Lung (tissue), 12 donors: ENCODE results near the gene MAP2K5. TPM values are rescaled to one million over a fixed set of nuclear protein-coding genes. Genes with fewer than 3 reads are reported as not detected.

Experiments used
- ATAC-seq: fragments of 200-7000 bp; cut with Tn5 transposase; one replicate; pipeline ENCODE4 v1.9.1; 2020; ENCODE audit warnings: moderate number of reproducible peaks; ENCODE audit not compliant: insufficient read depth, low FRiP score
- DNase-seq, 3 donors: peaks; one replicate each; pipeline ENCODE4 v3.0.0-alpha.2; 2013 to 2017
- H3K27ac ChIP-seq, 2 donors: one replicate each; pipeline ENCODE4 v1.5.1; 2013; ENCODE audit warnings: mild to moderate bottlenecking in 2 of 2, moderate library complexity in 2 of 2, control low read depth in 1 of 2, inconsistent platforms in 1 of 2, low read depth in 1 of 2, low read length in 1 of 2
- H3K27me3 ChIP-seq, 3 donors: one replicate each; pipeline ENCODE4 v1.5.1; 2013; ENCODE audit warnings: low read length in 2 of 3; ENCODE audit not compliant: control insufficient read depth in 3 of 3, insufficient read depth in 3 of 3
- H3K36me3 ChIP-seq, 4 donors: one replicate each; pipeline ENCODE4 v1.5.1; 2013; ENCODE audit warnings: low read length in 4 of 4, mild to moderate bottlenecking in 1 of 4, moderate library complexity in 1 of 4; ENCODE audit not compliant: control insufficient read depth in 4 of 4, insufficient read depth in 4 of 4
- H3K4me1 ChIP-seq, 5 donors: one replicate each; pipeline ENCODE4 v1.5.1; 2013; ENCODE audit warnings: low read length in 5 of 5, mild to moderate bottlenecking in 2 of 5, moderate library complexity in 1 of 5; ENCODE audit not compliant: control insufficient read depth in 5 of 5, insufficient read depth in 5 of 5
- H3K4me3 ChIP-seq: one replicate; pipeline ENCODE4 v1.5.1; 2013; ENCODE audit warnings: mild to moderate bottlenecking, control low read depth, moderate library complexity
- H3K9ac ChIP-seq, 2 donors: one replicate each; pipeline ENCODE4 v1.5.1; 2013; ENCODE audit warnings: low read length in 2 of 2, control low read depth in 1 of 2; ENCODE audit not compliant: insufficient read depth in 1 of 2
- H3K9me3 ChIP-seq, 4 donors: one replicate each; pipeline ENCODE4 v1.5.1; 2013; ENCODE audit warnings: low read length in 3 of 4, mild to moderate bottlenecking in 1 of 4, moderate library complexity in 1 of 4; ENCODE audit not compliant: control insufficient read depth in 4 of 4, insufficient read depth in 3 of 4
- WGBS, 2 donors: extraction: QIAGEN DNeasy Blood & Tissue Kit; methylation state at CpG; one replicate each; pipeline ENCODE4 v1.1.7; 2013; 5-methylcytosine and 5-hydroxymethylcytosine counted together
- polyA plus RNA-seq, 2 donors: library from polyadenylated mRNA; stranded (reverse); fragments of 200-250 nt; gene quantifications; one replicate each; pipeline ENCODE4 v1.2.1, GENCODE V29; 2013
- total RNA-seq, 2 donors: library from RNA; depleted of rRNA in 1 of 2; stranded (reverse); fragments of >200 nt in 1 of 2; gene quantifications; one replicate each; pipeline ENCODE4 v1.2.1, GENCODE V29; 2014 to 2021
- TF ChIP-seq, protein P1 (sequence below): IDR thresholded peaks from 2 replicates; pipeline ENCODE4 v1.5.1; 2012; ENCODE audit warnings: mild to moderate bottlenecking; ENCODE audit errors: control extremely low read depth, extremely low read depth
- donor health status: control.
- donor health status: control.
- donor health status: Bipolar disorder and iron deficiency.
- donor health status: healthy.
- donor health status: DM: yes; HTN: yes; CAD: no.

The MAP2K5 gene
- total and polyA plus RNA-seq, 4 donors: 6.3 to 19.1 (median 12.4) TPM

DNA sequence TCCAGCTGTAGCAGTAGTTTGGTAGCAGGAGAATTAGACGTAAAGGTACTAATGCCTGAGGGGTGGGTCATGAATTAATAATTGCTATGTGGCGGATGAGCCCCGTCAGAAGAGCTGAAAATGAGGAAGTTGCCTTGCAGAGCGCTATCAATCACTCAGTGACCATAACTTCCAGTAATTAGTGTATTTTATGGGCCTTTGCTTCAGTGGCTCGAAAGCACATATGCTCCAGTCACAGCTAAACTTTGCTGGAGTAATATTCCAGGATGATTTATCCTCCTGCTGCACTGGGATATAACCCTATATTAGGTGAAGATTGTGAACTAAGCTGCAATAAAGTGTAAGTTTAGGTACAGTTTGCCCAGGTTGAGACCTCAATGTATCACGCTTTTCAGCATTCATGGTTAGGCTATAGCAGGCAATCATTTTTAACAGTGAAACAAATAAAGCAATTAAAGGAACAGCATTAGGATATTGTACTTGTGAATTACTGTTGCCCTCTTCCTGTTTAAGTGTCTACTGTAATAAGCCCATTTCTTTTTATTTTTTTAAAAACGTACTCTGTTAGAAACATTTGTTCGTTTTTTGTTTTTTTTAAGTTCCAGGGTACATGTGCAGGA, 178.2 kb downstream of the MAP2K5 start:
- DNase-seq: no peak
- Histone ChIP-seq H3K27me3 (no peaks in the 10 kb centered on the region), H3K27ac (no peak overlapping the region), H3K9me3 (no peaks in the 10 kb centered on the region), H3K9ac (no peak overlapping the region), H3K4me1 (no peaks in the 10 kb centered on the region), H3K36me3 (peaks cover 0 to 1% (median 0%) of the 10 kb centered on the region in 4 donors), H3K4me3 (no peak overlapping the region)
- ATAC-seq: no peak
- WGBS, 2 donors: 49 to 75% methylated on average over 8 of the region's 8 CpGs
- TF ChIP-seq, protein P1, sequence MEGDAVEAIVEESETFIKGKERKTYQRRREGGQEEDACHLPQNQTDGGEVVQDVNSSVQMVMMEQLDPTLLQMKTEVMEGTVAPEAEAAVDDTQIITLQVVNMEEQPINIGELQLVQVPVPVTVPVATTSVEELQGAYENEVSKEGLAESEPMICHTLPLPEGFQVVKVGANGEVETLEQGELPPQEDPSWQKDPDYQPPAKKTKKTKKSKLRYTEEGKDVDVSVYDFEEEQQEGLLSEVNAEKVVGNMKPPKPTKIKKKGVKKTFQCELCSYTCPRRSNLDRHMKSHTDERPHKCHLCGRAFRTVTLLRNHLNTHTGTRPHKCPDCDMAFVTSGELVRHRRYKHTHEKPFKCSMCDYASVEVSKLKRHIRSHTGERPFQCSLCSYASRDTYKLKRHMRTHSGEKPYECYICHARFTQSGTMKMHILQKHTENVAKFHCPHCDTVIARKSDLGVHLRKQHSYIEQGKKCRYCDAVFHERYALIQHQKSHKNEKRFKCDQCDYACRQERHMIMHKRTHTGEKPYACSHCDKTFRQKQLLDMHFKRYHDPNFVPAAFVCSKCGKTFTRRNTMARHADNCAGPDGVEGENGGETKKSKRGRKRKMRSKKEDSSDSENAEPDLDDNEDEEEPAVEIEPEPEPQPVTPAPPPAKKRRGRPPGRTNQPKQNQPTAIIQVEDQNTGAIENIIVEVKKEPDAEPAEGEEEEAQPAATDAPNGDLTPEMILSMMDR: no peak

DNA sequence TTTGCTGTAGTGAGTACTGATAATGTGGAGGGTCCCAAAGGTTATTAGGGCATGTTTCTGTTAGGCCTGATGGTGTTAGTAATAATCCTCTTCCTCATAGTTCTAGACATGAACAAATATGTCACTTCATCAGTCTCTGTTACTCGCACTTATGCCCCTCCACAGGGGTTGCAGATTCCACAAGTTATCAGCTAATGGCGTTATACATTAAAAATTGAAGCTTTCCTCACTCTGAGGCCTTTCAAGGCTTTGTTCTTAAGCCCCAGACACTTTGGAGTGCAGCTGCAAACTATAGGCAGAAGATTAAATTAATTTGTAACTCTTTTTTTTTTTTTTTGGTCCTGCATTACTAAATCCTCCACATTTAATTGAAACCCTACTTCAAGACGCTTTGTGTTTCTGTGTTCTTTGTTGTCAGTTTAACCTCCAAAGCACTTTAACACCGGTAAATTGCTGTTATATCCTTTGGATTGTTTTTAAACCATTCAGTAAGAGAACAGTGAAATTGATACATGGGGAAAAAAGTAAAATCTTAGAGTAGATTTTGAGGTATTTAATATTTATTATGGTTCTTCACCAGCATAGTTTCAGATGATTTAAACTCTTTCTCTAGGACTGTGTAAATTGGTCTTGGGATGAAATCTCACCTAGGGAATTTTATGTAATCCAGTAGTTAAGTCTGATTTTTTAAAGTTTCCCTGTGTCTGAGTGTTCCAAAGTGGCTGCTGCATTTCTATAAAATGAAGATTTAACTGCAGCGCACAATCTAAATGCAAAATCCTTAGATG, 179.7 kb downstream of the MAP2K5 start:
- TF ChIP-seq, protein P1: no peak
- Histone ChIP-seq H3K4me1 (no peaks in the 10 kb centered on the region), H3K27ac (no peak overlapping the region), H3K36me3 (peaks cover 0 to 1% (median 0%) of the 10 kb centered on the region in 4 donors), H3K27me3 (no peaks in the 10 kb centered on the region), H3K9me3 (no peaks in the 10 kb centered on the region), H3K9ac (no peak overlapping the region), H3K4me3 (no peak overlapping the region)
- DNase-seq: no peak
- WGBS, 2 donors: 94 to 96% methylated on average over 5 of the region's 5 CpGs
- ATAC-seq: no peak

DNA sequence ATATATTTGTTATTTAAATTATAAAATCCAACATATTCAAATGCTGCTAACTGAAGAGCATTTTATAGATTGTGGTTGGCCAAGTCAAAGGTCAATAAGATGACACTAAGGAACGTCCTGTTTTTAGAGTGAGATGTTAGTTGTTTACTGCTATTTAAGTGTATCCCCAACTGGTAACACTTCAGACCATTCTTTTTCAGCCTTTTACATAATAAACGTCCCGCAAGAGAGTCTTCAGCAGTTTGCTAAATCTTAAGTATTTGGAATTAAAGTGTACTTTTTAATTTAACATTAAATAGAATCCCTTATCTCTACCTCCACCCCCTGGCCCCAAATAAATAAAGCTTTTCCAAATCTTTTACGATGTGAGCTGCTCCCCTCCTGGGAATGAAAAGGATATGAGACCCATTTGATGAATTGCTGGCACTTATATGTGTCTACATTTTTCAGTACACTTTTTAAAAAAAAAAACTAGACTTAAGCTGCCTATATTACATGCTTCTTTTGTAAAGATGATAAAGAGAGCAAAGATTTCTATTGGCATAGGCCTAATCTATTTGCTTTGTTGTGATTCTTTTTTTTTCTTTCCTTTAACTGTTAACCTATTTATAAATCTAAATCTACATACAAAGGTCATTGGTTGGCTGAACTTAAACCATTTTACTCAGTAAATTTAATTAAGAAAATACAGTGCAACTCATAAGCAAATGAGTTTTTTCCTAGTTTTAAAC, 181.0 kb downstream of the MAP2K5 start:
- Histone ChIP-seq H3K9me3 (no peaks in the 10 kb centered on the region), H3K27me3 (no peaks in the 10 kb centered on the region)

More for the DNA sequence above, 181.0 kb downstream of the MAP2K5 start:
- Histone ChIP-seq H3K4me1 (no peaks in the 10 kb centered on the region), H3K27ac (no peak overlapping the region), H3K4me3 (no peak overlapping the region), H3K9ac (no peak overlapping the region), H3K36me3 (peaks cover 0 to 1% (median 0%) of the 10 kb centered on the region in 4 donors)
- TF ChIP-seq, protein P1: no peak
- no peak for ATAC-seq
- whole genome bisulfite sequencing, 2 donors: 87 to 90% methylated on average over 4 of the region's 4 CpGs
- DNase-seq: no peak
